ENCODE results near the gene HDAC6. TPM values are rescaled to one million over a fixed set of nuclear protein-coding genes. Genes with fewer than 3 reads are reported as not detected.

The HDAC6 gene
- 24.8 and 42.2 TPM in 2 replicates for total RNA-seq

GRCh38 chrX:48801280-48802088 lies at the start of gene HDAC6:
TSS of gene HDAC6 (plus strand) at chrX:48802067. CDS start at chrX:48802693, 626 bp downstream.

GRCh38 chrX:48761674-48762471 lies 40.0 kb upstream of the HDAC6 start, which contains the start of gene GLOD5:
TSS of gene GLOD5 (plus strand) at chrX:48761747. CDS start at chrX:48761791, 44 bp downstream.

GRCh38 chrX:48786341-48786800 lies 15.5 kb upstream of the HDAC6 start, which contains the start of gene GATA1:
TSS of gene GATA1 (plus strand) at chrX:48786590. CDS start at chrX:48791110, 4,520 bp downstream.

DNA sequence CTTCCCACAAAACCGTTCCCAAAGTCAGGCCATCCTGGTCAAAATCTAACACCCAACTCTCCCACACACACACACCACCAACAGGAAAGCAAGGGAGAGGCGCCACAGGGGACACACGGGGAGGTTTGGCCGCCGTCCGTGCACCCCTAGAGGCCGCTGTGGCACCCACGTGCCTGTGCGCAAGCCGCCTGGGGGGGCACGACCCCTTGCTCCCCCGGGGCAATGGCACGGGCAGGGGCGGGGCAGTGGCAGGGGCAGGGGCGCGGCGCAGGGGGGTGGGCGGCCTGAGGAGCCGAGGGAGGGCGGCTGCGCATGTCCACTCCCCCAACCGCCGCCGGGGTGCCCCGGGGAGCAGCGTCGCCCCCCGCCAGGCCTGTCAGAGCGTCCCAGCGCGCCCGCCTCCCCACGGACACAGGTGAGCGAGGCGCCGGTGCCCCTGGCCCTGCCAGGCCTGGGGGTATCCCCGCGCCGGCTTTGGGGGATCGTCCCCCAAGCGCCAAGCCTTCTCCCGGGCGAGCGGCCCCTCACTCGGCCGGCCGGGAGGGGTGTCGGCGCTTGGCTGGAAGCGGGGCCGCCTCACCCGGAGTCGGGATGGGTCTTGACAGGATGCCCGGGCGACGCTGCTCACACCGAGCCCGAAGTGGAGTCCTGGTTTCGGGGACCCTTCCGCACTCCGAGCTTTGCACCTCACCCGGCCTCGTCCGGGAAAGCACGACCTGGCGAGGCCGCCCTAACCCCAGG lies 24.4 kb downstream of the HDAC6 start, which contains the start of gene ERAS:
Gene ERAS, plus strand, starts transcription at position 379 of the 741 bp plus-strand sequence. CDS start 2,611 bp downstream, outside the sequence.

GRCh38 chrX:48835524-48836329 lies 33.9 kb downstream of the HDAC6 start, which contains the start of gene PCSK1N:
TSS of gene PCSK1N (minus strand) at chrX:48835610. CDS start at chrX:48835532, 78 bp downstream.

Other genes starting within 250 kb of the HDAC6 start
- gene RBM3, start 227.6 kb upstream of the HDAC6 start, total RNA-seq = 198 and 260 TPM in 2 replicates
- gene WDR13, start 204.6 kb upstream of the HDAC6 start, total RNA-seq = 165 and 216 TPM in 2 replicates
- gene WAS, start 118.3 kb upstream of the HDAC6 start, total RNA-seq = 0.13 and 0.48 TPM in 2 replicates
- gene SUV39H1, start 105.3 kb upstream of the HDAC6 start, total RNA-seq = 4.4 and 12.4 TPM in 2 replicates
- not detected in 2 replicates for gene GLOD5, start 40.3 kb upstream of the HDAC6 start, total RNA-seq
- not detected in 2 replicates for gene GATA1, start 15.5 kb upstream of the HDAC6 start, total RNA-seq
- gene ERAS, start 24.4 kb downstream of the HDAC6 start, total RNA-seq = not detected in 2 replicates
- gene PCSK1N, start 33.5 kb downstream of the HDAC6 start, total RNA-seq = 0.65 and 3.2 TPM in 2 replicates
- 39.6 and 61.8 TPM in 2 replicates for gene TIMM17B, start 95.7 kb downstream of the HDAC6 start, total RNA-seq
- gene PQBP1, start 95.9 kb downstream of the HDAC6 start, total RNA-seq = 50.2 and 53.3 TPM in 2 replicates
- 27.7 and 39.3 TPM in 2 replicates for gene SLC35A2, start 109.6 kb downstream of the HDAC6 start, total RNA-seq
- 7.7 and 10.3 TPM in 2 replicates for gene PIM2, start 117.0 kb downstream of the HDAC6 start, total RNA-seq
- 28.5 and 42.8 TPM in 2 replicates for gene OTUD5, start 155.5 kb downstream of the HDAC6 start, total RNA-seq
- gene KCND1, start 169.8 kb downstream of the HDAC6 start, total RNA-seq = 1.8 and 2.4 TPM in 2 replicates
- gene GRIPAP1, start 200.2 kb downstream of the HDAC6 start, total RNA-seq = 14.3 and 14.9 TPM in 2 replicates
- 57.7 and 85.8 TPM in 2 replicates for gene TFE3, start 241.3 kb downstream of the HDAC6 start, total RNA-seq